Neural crest cell (in vitro differentiated cells): ENCODE measurements around the gene GRK6. TPM values are rescaled to one million over a fixed set of nuclear protein-coding genes. Genes with fewer than 3 reads are reported as not detected.
A peak's percentile ranks its signal among the peaks of the same experiment; 100 is the strongest.

Experiments
- DNase-seq: peaks from one replicate; pipeline ENCODE4 v3.0.0; 2021; ENCODE audit warnings: low read depth, mixed read lengths, low spot score
- H3K27ac Mint-ChIP-seq: one replicate; pipeline ENCODE4 v1.8.0; 2021; ENCODE audit warnings: mild to moderate bottlenecking, mixed read lengths; ENCODE audit not compliant: unreplicated experiment
- H3K27me3 Mint-ChIP-seq: 2 replicates; pipeline ENCODE4 v1.8.0; 2021; ENCODE audit warnings: low read depth, mild to moderate bottlenecking, mixed read lengths
- H3K36me3 Mint-ChIP-seq: 2 replicates; pipeline ENCODE4 v1.8.0; 2021; ENCODE audit warnings: low read depth, mild to moderate bottlenecking, mixed read lengths
- H3K4me1 Mint-ChIP-seq: 2 replicates; pipeline ENCODE4 v1.8.0; 2021; ENCODE audit warnings: mixed read lengths
- H3K4me3 Mint-ChIP-seq: one replicate; pipeline ENCODE4 v1.8.0; 2021; ENCODE audit warnings: mild to moderate bottlenecking, mixed read lengths
- H3K9me3 Mint-ChIP-seq: 2 replicates; pipeline ENCODE4 v1.8.0; 2021; ENCODE audit warnings: mixed read lengths
- total RNA-seq: library from RNA; stranded (reverse); gene quantifications from 2 replicates; pipeline ENCODE4 v1.2.1, GENCODE V29; 2021
- TF ChIP-seq, protein P1 (sequence below): fragments of 200-600 bp; sonication (generic); conservative IDR thresholded peaks from 2 replicates; pipeline ENCODE4 v1.5.0; 2021; ENCODE audit warnings: antibody characterized with exemption, mild to moderate bottlenecking

Gene GRK6
- total RNA-seq, 1 donor from 2014 or later: 54.9 TPM

- TF ChIP-seq, protein P1, sequence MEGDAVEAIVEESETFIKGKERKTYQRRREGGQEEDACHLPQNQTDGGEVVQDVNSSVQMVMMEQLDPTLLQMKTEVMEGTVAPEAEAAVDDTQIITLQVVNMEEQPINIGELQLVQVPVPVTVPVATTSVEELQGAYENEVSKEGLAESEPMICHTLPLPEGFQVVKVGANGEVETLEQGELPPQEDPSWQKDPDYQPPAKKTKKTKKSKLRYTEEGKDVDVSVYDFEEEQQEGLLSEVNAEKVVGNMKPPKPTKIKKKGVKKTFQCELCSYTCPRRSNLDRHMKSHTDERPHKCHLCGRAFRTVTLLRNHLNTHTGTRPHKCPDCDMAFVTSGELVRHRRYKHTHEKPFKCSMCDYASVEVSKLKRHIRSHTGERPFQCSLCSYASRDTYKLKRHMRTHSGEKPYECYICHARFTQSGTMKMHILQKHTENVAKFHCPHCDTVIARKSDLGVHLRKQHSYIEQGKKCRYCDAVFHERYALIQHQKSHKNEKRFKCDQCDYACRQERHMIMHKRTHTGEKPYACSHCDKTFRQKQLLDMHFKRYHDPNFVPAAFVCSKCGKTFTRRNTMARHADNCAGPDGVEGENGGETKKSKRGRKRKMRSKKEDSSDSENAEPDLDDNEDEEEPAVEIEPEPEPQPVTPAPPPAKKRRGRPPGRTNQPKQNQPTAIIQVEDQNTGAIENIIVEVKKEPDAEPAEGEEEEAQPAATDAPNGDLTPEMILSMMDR: no peak
- H3K36me3 Mint-ChIP-seq: peaks cover 5% of the 10 kb centered on the region
- no peaks in the 10 kb centered on the region for H3K27me3 Mint-ChIP-seq
- no peak overlapping the region for H3K4me3 Mint-ChIP-seq
- no peaks in the 10 kb centered on the region for H3K9me3 Mint-ChIP-seq
- no peak overlapping the region for H3K27ac Mint-ChIP-seq
- no peak for DNase-seq
- peaks cover under 1% of the 10 kb centered on the region for H3K4me1 Mint-ChIP-seq
Observed at GRCh38 chr5:177434437-177434836, 8.0 kb downstream of the GRK6 start.

DNA sequence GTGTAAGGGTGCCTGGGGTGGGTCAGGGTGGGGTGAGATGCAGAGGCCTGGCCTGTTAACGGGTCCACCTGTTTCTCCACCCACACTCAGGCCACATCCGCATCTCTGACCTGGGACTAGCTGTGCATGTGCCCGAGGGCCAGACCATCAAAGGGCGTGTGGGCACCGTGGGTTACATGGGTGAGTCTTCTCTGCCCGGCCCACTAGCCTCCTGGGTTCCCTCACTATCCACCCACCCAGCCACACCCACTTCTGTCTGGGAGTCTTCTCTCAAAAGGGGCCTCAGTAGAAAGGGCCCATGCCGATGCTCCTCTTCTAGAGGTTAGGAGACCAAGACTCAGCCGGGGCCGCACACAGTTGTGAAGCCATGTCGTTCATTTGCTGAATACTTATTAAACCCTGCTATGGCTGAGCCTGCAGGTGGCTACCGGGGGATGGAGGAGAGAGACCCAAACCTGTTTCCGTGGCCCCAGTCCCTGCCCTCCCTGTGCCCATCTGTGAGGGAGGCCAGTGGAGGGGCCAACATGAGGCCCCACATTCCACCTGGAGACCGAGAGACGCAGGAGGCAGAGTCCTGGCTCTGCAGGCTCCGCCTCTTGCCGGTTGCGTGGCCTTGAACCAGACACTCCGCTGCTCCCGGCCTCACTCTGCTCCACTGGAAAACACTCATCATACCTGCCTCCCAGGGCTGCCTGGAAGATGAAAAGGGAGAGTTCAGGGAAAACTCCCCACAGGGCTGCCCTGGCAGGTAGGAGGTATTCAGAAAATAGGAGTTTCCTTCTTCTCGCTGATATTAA lies 8.7 kb downstream of the GRK6 start:
- H3K4me1 Mint-ChIP-seq: no peaks in the 10 kb centered on the region
- no peaks in the 10 kb centered on the region for H3K27me3 Mint-ChIP-seq
- no peak for DNase-seq
- no peak overlapping the region for H3K27ac Mint-ChIP-seq
- H3K4me3 Mint-ChIP-seq: no peak overlapping the region
- no peaks in the 10 kb centered on the region for H3K9me3 Mint-ChIP-seq
- H3K36me3 Mint-ChIP-seq: peaks cover 9% of the 10 kb centered on the region
- TF ChIP-seq, protein P1: no peak

DNA sequence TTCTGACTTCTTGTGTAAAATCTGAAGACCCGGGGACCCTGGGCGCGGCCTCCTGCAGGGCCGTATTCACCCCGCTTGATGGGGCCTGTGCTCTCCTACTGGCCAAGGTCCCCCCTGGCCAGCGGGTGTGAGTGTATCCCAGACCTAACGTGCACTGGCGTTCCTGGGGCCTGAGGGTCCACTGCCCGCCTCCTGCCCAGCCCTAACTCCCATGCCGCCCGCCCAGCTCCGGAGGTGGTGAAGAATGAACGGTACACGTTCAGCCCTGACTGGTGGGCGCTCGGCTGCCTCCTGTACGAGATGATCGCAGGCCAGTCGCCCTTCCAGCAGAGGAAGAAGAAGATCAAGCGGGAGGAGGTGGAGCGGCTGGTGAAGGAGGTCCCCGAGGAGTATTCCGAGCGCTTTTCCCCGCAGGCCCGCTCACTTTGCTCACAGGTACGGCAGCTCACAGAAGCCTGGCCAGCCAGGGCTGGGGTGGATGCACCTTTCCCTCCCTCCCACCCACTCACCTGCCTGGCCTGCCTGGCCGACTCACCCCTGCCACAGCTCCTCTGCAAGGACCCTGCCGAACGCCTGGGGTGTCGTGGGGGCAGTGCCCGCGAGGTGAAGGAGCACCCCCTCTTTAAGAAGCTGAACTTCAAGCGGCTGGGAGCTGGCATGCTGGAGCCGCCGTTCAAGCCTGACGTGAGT lies 9.5 kb downstream of the GRK6 start:
- Mint-ChIP-seq H3K27me3 (no peaks in the 10 kb centered on the region), H3K4me3 (no peak overlapping the region), H3K27ac (no peak overlapping the region), H3K9me3 (no peaks in the 10 kb centered on the region), H3K36me3 (peaks cover 9% of the 10 kb centered on the region), H3K4me1 (no peaks in the 10 kb centered on the region)
- DNase-seq: no peak
- TF ChIP-seq, protein P1: no peak

DNA sequence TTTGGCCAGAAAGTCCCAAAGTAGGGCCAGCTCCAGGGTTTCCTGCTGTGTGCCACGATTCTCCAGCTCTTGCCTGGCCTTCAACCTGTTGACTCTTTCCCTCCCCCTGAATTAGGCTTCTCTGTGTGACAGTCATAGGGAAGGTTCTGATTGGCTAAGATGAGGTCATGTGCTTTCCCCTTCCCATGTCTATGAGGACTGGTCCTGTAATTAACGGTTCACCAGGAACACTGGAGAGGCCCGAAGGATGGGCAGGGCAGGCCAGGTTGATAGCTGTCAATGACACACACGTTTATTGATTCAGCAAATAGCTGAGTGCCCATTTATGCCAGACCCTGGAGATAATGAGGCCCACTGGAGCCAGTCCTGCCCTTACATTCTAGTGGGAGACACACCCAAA lies 11.1 kb downstream of the GRK6 start:
- H3K36me3 Mint-ChIP-seq: peaks cover 9% of the 10 kb centered on the region
- H3K4me1 Mint-ChIP-seq: peaks cover 4% of the 10 kb centered on the region

DNA sequence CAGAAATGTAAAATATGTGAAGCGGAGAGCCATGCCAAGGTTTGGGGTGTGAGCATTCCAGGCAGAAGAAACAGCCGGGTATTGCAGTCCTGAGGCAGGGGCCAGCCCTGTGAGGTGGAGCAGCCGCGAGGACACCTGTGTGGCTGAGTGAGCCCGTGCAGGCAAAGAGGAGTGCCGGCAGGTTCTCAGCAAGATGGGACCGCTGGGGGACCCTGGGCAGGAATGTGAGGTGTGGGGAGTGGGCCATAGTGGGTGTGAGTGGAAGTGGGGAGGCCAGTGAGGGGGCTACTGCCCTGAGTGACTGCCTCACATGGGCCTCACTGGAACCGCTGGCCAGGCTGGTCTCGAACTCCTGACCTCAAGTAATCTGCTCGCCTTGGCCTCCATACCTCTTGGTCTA lies 12.0 kb downstream of the GRK6 start:
- H3K4me3 Mint-ChIP-seq: peak overlapping the region; percentile 71
- TF ChIP-seq, protein P1: no peak
- H3K27me3 Mint-ChIP-seq: peaks cover 4% of the 10 kb centered on the region
- no peak for DNase-seq
- H3K9me3 Mint-ChIP-seq: no peaks in the 10 kb centered on the region
- H3K27ac Mint-ChIP-seq: no peak overlapping the region
- H3K4me1 Mint-ChIP-seq: peaks cover 4% of the 10 kb centered on the region
- H3K36me3 Mint-ChIP-seq: peaks cover 9% of the 10 kb centered on the region

More for the DNA sequence above, 11.1 kb downstream of the GRK6 start:
- DNase-seq: no peak
- H3K9me3 Mint-ChIP-seq: no peaks in the 10 kb centered on the region
- TF ChIP-seq, protein P1: no peak
- peaks cover 4% of the 10 kb centered on the region for H3K27me3 Mint-ChIP-seq
- no peak overlapping the region for H3K27ac Mint-ChIP-seq
- H3K4me3 Mint-ChIP-seq: peak overlapping the region; percentile 28
